ENCODE measurements around the gene CDH4. TPM values are rescaled to one million over a fixed set of nuclear protein-coding genes. Genes with fewer than 3 reads are reported as not detected.
"Not testable (repeated sequence)": the region's sequence is repeated elsewhere in the genome, so short reads cannot be mapped to it uniquely, and the experiment has no call there.

CDH4 gene
- total and polyA plus RNA-seq, 7 donors = under 0.01 to 0.06 TPM; not detected in 5

- peaks cover 0 to 11% (median 0%) of the 10 kb centered on the region in 3 donors for H3K27me3 ChIP-seq
- no peak for DNase-seq
- no peaks in the 10 kb centered on the region for H3K36me3 ChIP-seq
- H3K4me1 ChIP-seq = no peaks in the 10 kb centered on the region
- H3K4me3 ChIP-seq = no peak overlapping the region
- WGBS, 2 donors = 68 to 74% methylated on average over 32 of the region's 32 CpGs
- H3K9me3 ChIP-seq = no peaks in the 10 kb centered on the region
- H3K27ac ChIP-seq = no peak overlapping the region
- intact Hi-C loops (cut with DNase I) = no loop called here
- TF ChIP-seq POLR2A (IDR thresholded peaks at IDR 0.05) (no peak), EP300 (IDR thresholded peaks at IDR 0.05) (no peak), POLR2AphosphoS5 (IDR thresholded peaks at IDR 0.05) (no peak), CTCF (IDR thresholded peaks at IDR 0.05) (no peak)
Observed at GRCh38 chr20:61850926-61851900, 599.2 kb downstream of the CDH4 start.

GRCh38 chr20:61852268-61853072 lies 600.4 kb downstream of the CDH4 start:
- Histone ChIP-seq H3K9me3 (no peaks in the 10 kb centered on the region), H3K27me3 (peaks cover 0 to 11% (median 0%) of the 10 kb centered on the region in 3 donors), H3K27ac (no peak overlapping the region), H3K4me1 (no peaks in the 10 kb centered on the region), H3K36me3 (no peaks in the 10 kb centered on the region), H3K4me3 (no peak overlapping the region)
- WGBS, 2 donors = 85 to 89% methylated on average over 29 of the region's 29 CpGs
- no peak for TF ChIP-seq POLR2A (IDR thresholded peaks at IDR 0.05)
- no peak for TF ChIP-seq POLR2AphosphoS5 (IDR thresholded peaks at IDR 0.05)
- no peak for TF ChIP-seq EP300 (IDR thresholded peaks at IDR 0.05)
- TF ChIP-seq CTCF (IDR thresholded peaks at IDR 0.05) = no peak
- no peak for DNase-seq
- intact Hi-C loops (cut with DNase I) = no loop called here

- WGBS, 2 donors = 83 to 87% methylated on average over 24 of the region's 24 CpGs
- intact Hi-C loops (cut with DNase I) = no loop called here
- TF ChIP-seq EP300 (IDR thresholded peaks at IDR 0.05) (no peak), POLR2A (IDR thresholded peaks at IDR 0.05) (no peak), CTCF (IDR thresholded peaks at IDR 0.05) (no peak), POLR2AphosphoS5 (IDR thresholded peaks at IDR 0.05) (no peak)
Observed at GRCh38 chr20:61853073-61854005, 601.3 kb downstream of the CDH4 start.

GRCh38 chr20:61854538-61854937 lies 602.5 kb downstream of the CDH4 start:
- intact Hi-C loops (cut with DNase I) = not testable (repeated sequence)
- 88 to 93% methylated on average over 4 of the region's 4 CpGs for WGBS, 2 donors

More at GRCh38 chr20:61853073-61854005, 601.3 kb downstream of the CDH4 start:
- Histone ChIP-seq H3K36me3 (no peaks in the 10 kb centered on the region), H3K4me1 (no peaks in the 10 kb centered on the region), H3K9me3 (no peaks in the 10 kb centered on the region), H3K27ac (no peak overlapping the region), H3K4me3 (no peak overlapping the region), H3K27me3 (peaks cover 0 to 11% (median 0%) of the 10 kb centered on the region in 3 donors)
- DNase-seq = no peak

More at GRCh38 chr20:61854538-61854937, 602.5 kb downstream of the CDH4 start:
- H3K36me3 ChIP-seq, H3K4me3 ChIP-seq, H3K27ac ChIP-seq, H3K9me3 ChIP-seq, DNase-seq, H3K4me1 ChIP-seq: not testable (repeated sequence)
- peaks cover 0 to 11% (median 0%) of the 10 kb centered on the region in 3 donors for H3K27me3 ChIP-seq

Measured in sigmoid colon (tissue), 7 donors.